Keratinocyte (primary cell): ENCODE measurements around the gene ZNF76. TPM values are rescaled to one million over a fixed set of nuclear protein-coding genes. Genes with fewer than 3 reads are reported as not detected.

Experiments
- DNase-seq: peaks from one replicate; pipeline ENCODE4 v3.0.0-alpha.2; 2011; ENCODE audit warnings: low read depth, missing footprints, low spot score
- FAIRE-seq: peaks from 2 replicates; lab custom pipeline; 2011; peaks lifted over from hg19 to GRCh38; lab: Jason Lieb, UNC
- H2AFZ ChIP-seq: 2 replicates; pipeline ENCODE4 v1.6.0; 2012; ENCODE audit warnings: low read length, control low read depth, inconsistent platforms; ENCODE audit not compliant: control insufficient read depth
- H3K27ac ChIP-seq: 2 replicates; pipeline ENCODE4 v1.5.1; 2011; ENCODE audit warnings: low read length; ENCODE audit not compliant: control insufficient read depth, insufficient read depth
- H3K27me3 ChIP-seq: 3 replicates; pipeline ENCODE4 v1.6.0; 2011; ENCODE audit warnings: low read length; ENCODE audit not compliant: control insufficient read depth, insufficient read depth; ENCODE audit errors: extremely low read depth
- H3K36me3 ChIP-seq, 2 experiments: 2 replicates in 1 of 2; 3 replicates in 1 of 2; pipeline ENCODE4 v1.5.1; 2011; ENCODE audit warnings: low read length in 2 of 2, mild to moderate bottlenecking in 1 of 2; ENCODE audit not compliant: control insufficient read depth in 2 of 2, insufficient read depth in 2 of 2; ENCODE audit errors: extremely low read depth in 1 of 2
- H3K4me1 ChIP-seq: 3 replicates; pipeline ENCODE4 v1.5.1; 2011; ENCODE audit warnings: low read length; ENCODE audit not compliant: control insufficient read depth, insufficient read depth; ENCODE audit errors: extremely low read depth
- H3K4me2 ChIP-seq: 3 replicates; pipeline ENCODE4 v1.6.0; 2011; ENCODE audit warnings: low read depth, low read length; ENCODE audit not compliant: control insufficient read depth, insufficient read depth; ENCODE audit errors: extremely low read depth
- H3K4me3 ChIP-seq, 3 experiments: fragments of 200-600 bp in 1 of 3; sonication (generic) in 1 of 3; 2 replicates in 2 of 3; 3 replicates in 1 of 3; pipeline ENCODE4 v1.5.1; 2011 to 2016; ENCODE audit warnings: low read length in 3 of 3, mild to moderate bottlenecking in 3 of 3, control low read depth in 2 of 3, inconsistent platforms in 1 of 3, low read depth in 1 of 3, mixed read lengths in 1 of 3, mixed run types in 1 of 3, moderate library complexity in 1 of 3; ENCODE audit not compliant: control insufficient read depth in 2 of 3, insufficient read depth in 2 of 3; ENCODE audit errors: extremely low read depth in 1 of 3
- H3K79me2 ChIP-seq: 2 replicates; pipeline ENCODE4 v1.6.0; 2012; ENCODE audit warnings: low read length; ENCODE audit not compliant: control insufficient read depth, insufficient read depth
- H3K9ac ChIP-seq: 3 replicates; pipeline ENCODE4 v1.6.0; 2011; ENCODE audit warnings: low read length; ENCODE audit not compliant: control insufficient read depth, insufficient read depth; ENCODE audit errors: extremely low read depth
- H3K9me1 ChIP-seq: 3 replicates; pipeline ENCODE4 v1.6.0; 2011; ENCODE audit warnings: low read length; ENCODE audit not compliant: control insufficient read depth, insufficient read depth; ENCODE audit errors: extremely low read depth
- H3K9me3 ChIP-seq: 2 replicates; pipeline ENCODE4 v1.5.1; 2012; ENCODE audit warnings: low read depth, low read length; ENCODE audit not compliant: control insufficient read depth
- H4K20me1 ChIP-seq: 3 replicates; pipeline ENCODE4 v1.6.0; 2011; ENCODE audit warnings: low read length; ENCODE audit not compliant: control insufficient read depth, insufficient read depth; ENCODE audit errors: extremely low read depth
- CTCF ChIP-seq, 3 experiments: IDR thresholded peaks in 1 of 3; conservative IDR thresholded peaks in 1 of 3; optimal IDR thresholded peaks in 1 of 3; 2 replicates in 2 of 3; 3 replicates in 1 of 3; pipeline versions ENCODE3 to v1.5.1; 2011; ENCODE audit warnings: low read length in 3 of 3, mild to moderate bottlenecking in 3 of 3, moderate library complexity in 2 of 3, control low read depth in 1 of 3, inconsistent platforms in 1 of 3; ENCODE audit not compliant: insufficient read depth in 2 of 3; ENCODE audit errors: extremely low read depth in 1 of 3
- EZH2 ChIP-seq: IDR thresholded peaks from one replicate; pipeline ENCODE4 v1.6.1; 2012; ENCODE audit warnings: inconsistent platforms, mild to moderate bottlenecking, low read length, moderate library complexity
- dilution Hi-C: fragments of 300-500 bp; cut with MboI; formaldehyde crosslinking; loops from one replicate; pipeline ENCODE4 v1.7.0; 2020; ENCODE audit warnings: low sequenced_read_pairs; ENCODE audit not compliant: extremely low pct_ligation_motif_present
- polyA plus RNA-seq, 5 experiments: library from polyadenylated mRNA; depleted of rRNA in 3 of 5; stranded (reverse) in 3 of 5; stranded (forward) in 1 of 5; unstranded in 1 of 5; fragments of >200 nt; gene quantifications; 1 replicate in 1 of 5; 2 replicates in 3 of 5; 3 replicates in 1 of 5; pipeline versions ENCODE4 v1.2.1 to v1.2.3, GENCODE V29; 2011 to 2012; ENCODE audit warnings: missing spikeins in 2 of 5, low read depth in 1 of 5, low replicate concordance in 1 of 5

Gene ZNF76
- polyA plus RNA-seq, 1 donor (not counting 4 experiments of a cell fraction or from before 2014, with no cell fraction given), result 7.2 TPM

GRCh38 chr6:35237476-35237875 is 22.1 kb upstream of the ZNF76 start:
- H3K4me3 ChIP-seq, result no peak overlapping the region
- FAIRE-seq (no peak), DNase-seq (no peak)
- TF ChIP-seq EZH2 (no peak), CTCF (optimal IDR thresholded peaks at IDR 0.05 in 1 of 3, IDR thresholded peaks at IDR 0.05 in 1 of 3, conservative IDR thresholded peaks at IDR 0.05 in 1 of 3; ENCODE audit: extremely low read depth in 1 of 3, insufficient read depth in 2 of 3, low read length in 3 of 3) (no peak)
- H3K4me2 ChIP-seq, result no peak overlapping the region
- no peaks in the 10 kb centered on the region for H3K9me3 ChIP-seq
- H3K36me3 ChIP-seq, result no peaks in the 10 kb centered on the region
- H3K4me1 ChIP-seq, result no peaks in the 10 kb centered on the region
- H4K20me1 ChIP-seq, result peaks cover 3% of the 10 kb centered on the region
- H3K27ac ChIP-seq, result no peak overlapping the region
- no peaks in the 10 kb centered on the region for H3K27me3 ChIP-seq
- no peak overlapping the region for H3K9ac ChIP-seq
- dilution Hi-C loops, result no loop called here
- H3K9me1 ChIP-seq, result no peaks in the 10 kb centered on the region
- H3K79me2 ChIP-seq, result no peaks in the 10 kb centered on the region
- no peak overlapping the region for H2AFZ ChIP-seq

- FAIRE-seq (no peak), DNase-seq (no peak)
- no peak for TF ChIP-seq EZH2
- TF ChIP-seq CTCF (optimal IDR thresholded peaks at IDR 0.05 in 1 of 3, IDR thresholded peaks at IDR 0.05 in 1 of 3, conservative IDR thresholded peaks at IDR 0.05 in 1 of 3; ENCODE audit: extremely low read depth in 1 of 3, insufficient read depth in 2 of 3, low read length in 3 of 3), result no peak
- no peak overlapping the region for H3K9ac ChIP-seq
- no peaks in the 10 kb centered on the region for H3K36me3 ChIP-seq
- no peaks in the 10 kb centered on the region for H3K27me3 ChIP-seq
- no peak overlapping the region for H3K27ac ChIP-seq
- H3K4me1 ChIP-seq, result no peaks in the 10 kb centered on the region
- H4K20me1 ChIP-seq, result peaks cover 3% of the 10 kb centered on the region
- no peak overlapping the region for H3K4me2 ChIP-seq
- dilution Hi-C loops, result no loop called here
- H2AFZ ChIP-seq, result no peak overlapping the region
- H3K9me1 ChIP-seq, result no peaks in the 10 kb centered on the region
- no peak overlapping the region for H3K4me3 ChIP-seq
- no peaks in the 10 kb centered on the region for H3K79me2 ChIP-seq
- H3K9me3 ChIP-seq, result no peaks in the 10 kb centered on the region
Measured at GRCh38 chr6:35238843-35239289, 20.7 kb upstream of the ZNF76 start.
